CD8-positive, alpha-beta memory T cell (primary cell): Measurements from ENCODE around the gene SLC31A1. TPM values are rescaled to one million over a fixed set of nuclear protein-coding genes. Genes with fewer than 3 reads are reported as not detected.

Source experiments
- CTCF ChIA-PET: fragments of 350-600 bp; sonication (Branson Sonifier 250); formaldehyde crosslinking; loops from one replicate; lab custom pipeline; 2021; ENCODE audit warnings: antibody characterized with exemption; lab: Charles Lee
- POLR2A ChIA-PET: fragments of 350-600 bp; sonication (Branson Sonifier 250); formaldehyde crosslinking; loops from one replicate; lab custom pipeline; 2021; ENCODE audit warnings: antibody characterized with exemption; lab: Charles Lee
- DNase-seq, 5 donors: peaks; one replicate each; pipeline versions ENCODE4 v3.0.0 to v3.0.0-alpha.2; 2020 to 2022; ENCODE audit warnings: mixed read lengths in 1 of 5
- H3K27ac ChIP-seq: one replicate; pipeline ENCODE4 v1.7.0; 2013; ENCODE audit warnings: low read depth, mild to moderate bottlenecking, low read length, moderate library complexity
- H3K27me3 ChIP-seq: 2 replicates; pipeline ENCODE4 v1.7.0; 2013; ENCODE audit warnings: low read length, mild to moderate bottlenecking; ENCODE audit not compliant: insufficient read depth, poor library complexity, severe bottlenecking
- H3K36me3 ChIP-seq: 2 replicates; pipeline ENCODE4 v1.7.0; 2013; ENCODE audit warnings: mild to moderate bottlenecking, low read length, moderate library complexity; ENCODE audit not compliant: insufficient read depth
- H3K4me1 ChIP-seq: 2 replicates; pipeline ENCODE4 v1.7.0; 2013; ENCODE audit warnings: mild to moderate bottlenecking, low read length, moderate library complexity; ENCODE audit not compliant: insufficient read depth
- H3K4me3 ChIP-seq: 2 replicates; pipeline ENCODE4 v1.7.0; 2013; ENCODE audit warnings: mild to moderate bottlenecking, low read length
- H3K9me3 ChIP-seq: 2 replicates; pipeline ENCODE4 v1.7.0; 2013; ENCODE audit warnings: mild to moderate bottlenecking, low read length
- H3K27ac Mint-ChIP-seq, 8 donors: one replicate each; pipeline ENCODE4 v1.8.0; 2020 to 2021; ENCODE audit warnings: mixed read lengths in 8 of 8, mild to moderate bottlenecking in 6 of 8, inconsistent platforms in 3 of 8, moderate library complexity in 3 of 8
- H3K27me3 Mint-ChIP-seq, 2 donors: one replicate each; pipeline ENCODE4 v1.8.0; 2020 to 2021; ENCODE audit warnings: mixed read lengths in 2 of 2, mild to moderate bottlenecking in 1 of 2, moderate library complexity in 1 of 2
- H3K36me3 Mint-ChIP-seq, 3 donors: one replicate each; pipeline ENCODE4 v1.8.0; 2020 to 2021; ENCODE audit warnings: mixed read lengths in 3 of 3, inconsistent platforms in 1 of 3, mild to moderate bottlenecking in 1 of 3
- H3K4me1 Mint-ChIP-seq, 3 donors: one replicate each; pipeline ENCODE4 v1.8.0; 2020 to 2021; ENCODE audit warnings: mixed read lengths in 3 of 3, inconsistent platforms in 1 of 3, mild to moderate bottlenecking in 1 of 3
- H3K4me3 Mint-ChIP-seq, 7 donors: one replicate each; pipeline ENCODE4 v1.8.0; 2020 to 2021; ENCODE audit warnings: mixed read lengths in 7 of 7, mild to moderate bottlenecking in 6 of 7, moderate library complexity in 4 of 7, inconsistent platforms in 2 of 7
- H3K9me3 Mint-ChIP-seq, 5 donors: one replicate each; pipeline ENCODE4 v1.8.0; 2020 to 2022; ENCODE audit warnings: mixed read lengths in 5 of 5, mild to moderate bottlenecking in 3 of 5, moderate library complexity in 2 of 5, inconsistent platforms in 1 of 5
- polyA plus RNA-seq: library from polyadenylated mRNA; unstranded; fragments of 300-500 nt; fragmentation: Illumina TruSeq; gene quantifications from one replicate; pipeline ENCODE4 v1.2.3, GENCODE V29; 2021
- total RNA-seq, 2 experiments: library from RNA; stranded (reverse); gene quantifications; one replicate each; pipeline ENCODE4 v1.2.3, GENCODE V29; 2021

The SLC31A1 gene
- total and polyA plus RNA-seq, 3 experiments from 2014 or later, result 3.4 to 15.1 (median 13.7) TPM

- Histone ChIP-seq H3K4me3 (no peak overlapping the region), H3K4me1 (peaks cover 10% of the 10 kb centered on the region), H3K36me3 (peaks cover 37% of the 10 kb centered on the region), H3K27me3 (no peaks in the 10 kb centered on the region), H3K9me3 (no peaks in the 10 kb centered on the region), H3K27ac (no peak overlapping the region)
- Mint-ChIP-seq H3K36me3 (peaks cover 4 to 75% (median 20%) of the 10 kb centered on the region in 3 donors), H3K4me1 (peaks cover 17 to 26% (median 21%) of the 10 kb centered on the region in 3 donors), H3K27me3 (no peaks in the 10 kb centered on the region), H3K9me3 (no peaks in the 10 kb centered on the region), H3K4me3 (no peak overlapping the region), H3K27ac (peak overlapping the region in 1 of 8 donors; percentile 2)
- no peak for DNase-seq
- POLR2A ChIA-PET, result no interaction called here
- CTCF ChIA-PET, result interaction anchor here (0.7 to 1.7 kb wide), 2 partner anchors 177 to 387 kb away, joined by 3 to 6 read pairs; no protein-coding TSS in a partner anchor
Observed at GRCh38 chr9:113269355-113269754, 48.0 kb downstream of the SLC31A1 start.

GRCh38 chr9:113269871-113270270 lies 48.5 kb downstream of the SLC31A1 start:
- ChIA-PET POLR2A (no interaction called here), CTCF (interaction anchor here (0.7 to 1.7 kb wide), 2 partner anchors 176 to 386 kb away, joined by 3 to 6 read pairs; no protein-coding TSS in a partner anchor)
- Mint-ChIP-seq H3K36me3 (peaks cover 4 to 75% (median 20%) of the 10 kb centered on the region in 3 donors), H3K27me3 (no peaks in the 10 kb centered on the region), H3K4me1 (peaks cover 19 to 26% (median 21%) of the 10 kb centered on the region in 3 donors), H3K27ac (peak overlapping the region in 4 of 8 donors; percentile 2 to 58 (median 49)), H3K9me3 (no peaks in the 10 kb centered on the region), H3K4me3 (no peak overlapping the region)
- DNase-seq, result no peak
- Histone ChIP-seq H3K9me3 (no peaks in the 10 kb centered on the region), H3K27me3 (no peaks in the 10 kb centered on the region), H3K36me3 (peaks cover 37% of the 10 kb centered on the region), H3K4me3 (no peak overlapping the region), H3K4me1 (peaks cover 15% of the 10 kb centered on the region), H3K27ac (no peak overlapping the region)

- Histone ChIP-seq H3K4me1 (peaks cover 23% of the 10 kb centered on the region), H3K27ac (peak overlapping the region; percentile 95), H3K9me3 (no peaks in the 10 kb centered on the region), H3K36me3 (peaks cover 44% of the 10 kb centered on the region), H3K27me3 (no peaks in the 10 kb centered on the region), H3K4me3 (peak overlapping the region; percentile 92)
- no peaks in the 10 kb centered on the region for H3K9me3 Mint-ChIP-seq
- peaks cover 6 to 57% (median 17%) of the 10 kb centered on the region in 3 donors for H3K36me3 Mint-ChIP-seq
- H3K4me1 Mint-ChIP-seq, result peaks cover 25 to 36% (median 34%) of the 10 kb centered on the region in 3 donors
- DNase-seq, result peak in 3 of 5 donors; percentile 18 to 63 (median 55)
- H3K27me3 Mint-ChIP-seq, result no peaks in the 10 kb centered on the region
- ChIA-PET CTCF (interaction anchor here (0.6 to 5.1 kb wide), 24 partner anchors 8 to 382 kb away, joined by 3 to 67 read pairs (median 4); partner anchors contain the start of genes ALAD, C9orf43, FKBP15 and HDHD3), POLR2A (interaction anchor here (0.5 to 1.7 kb wide), 4 partner anchors 54 to 1656 kb away, joined by 3 to 15 read pairs (median 5); partner anchors contain the start of genes C9orf43, FKBP15, POLE3 and SLC31A1)
- H3K4me3 Mint-ChIP-seq, result no peak overlapping the region
- no peak overlapping the region for H3K27ac Mint-ChIP-seq
Observed at GRCh38 chr9:113274474-113275156, 53.3 kb downstream of the SLC31A1 start.

GRCh38 chr9:113275157-113276131 lies 54.1 kb downstream of the SLC31A1 start, which contains the start of the genes CDC26 and PRPF4:
Gene CDC26 (minus strand): TSS chr9:113275572. CDS start chr9:113272507, 3,065 bp downstream.
Gene PRPF4 (plus strand): TSS chr9:113275658. CDS start chr9:113275744, 86 bp downstream.
- H3K27me3 ChIP-seq, result no peaks in the 10 kb centered on the region
- DNase-seq, result peak; percentile 93 to 97 (median 93)
- ChIA-PET CTCF (interaction anchor here (0.6 to 5.1 kb wide), 24 partner anchors 9 to 381 kb away, joined by 3 to 67 read pairs (median 4); partner anchors contain the start of genes ALAD, C9orf43, FKBP15 and HDHD3), POLR2A (interaction anchor here (0.5 to 1.7 kb wide), 5 partner anchors 22 to 1655 kb away, joined by 3 to 15 read pairs (median 5); partner anchors contain the start of genes C9orf43, FKBP15, POLE3 and SLC31A1)
- no peaks in the 10 kb centered on the region for H3K9me3 Mint-ChIP-seq
- peaks cover 7 to 58% (median 18%) of the 10 kb centered on the region in 3 donors for H3K36me3 Mint-ChIP-seq
- peak within 1 kb of the TSS; percentile 92 for H3K4me3 ChIP-seq
- no peaks in the 10 kb centered on the region for H3K9me3 ChIP-seq
- no peak within 1 kb of the TSS for H3K27ac Mint-ChIP-seq
- no peaks in the 10 kb centered on the region for H3K27me3 Mint-ChIP-seq
- peaks cover 27 to 40% (median 37%) of the 10 kb centered on the region in 3 donors for H3K4me1 Mint-ChIP-seq
- H3K4me3 Mint-ChIP-seq, result no peak within 1 kb of the TSS
- peaks cover 23% of the 10 kb centered on the region for H3K4me1 ChIP-seq
- peaks cover 46% of the 10 kb centered on the region for H3K36me3 ChIP-seq
- peak within 1 kb of the TSS; percentile 95 for H3K27ac ChIP-seq

- H3K36me3 ChIP-seq, result peaks cover 49% of the 10 kb centered on the region
- POLR2A ChIA-PET, result no interaction called here
- no peak overlapping the region for H3K4me3 Mint-ChIP-seq
- H3K27me3 ChIP-seq, result no peaks in the 10 kb centered on the region
- CTCF ChIA-PET, result no interaction called here
- H3K27ac Mint-ChIP-seq, result peak overlapping the region in 6 of 8 donors; percentile 2 to 67 (median 35)
- H3K9me3 ChIP-seq, result no peaks in the 10 kb centered on the region
- peaks cover 23% of the 10 kb centered on the region for H3K4me1 ChIP-seq
- no peak overlapping the region for H3K27ac ChIP-seq
- H3K4me1 Mint-ChIP-seq, result peaks cover 29 to 35% (median 32%) of the 10 kb centered on the region in 3 donors
- H3K27me3 Mint-ChIP-seq, result no peaks in the 10 kb centered on the region
- DNase-seq, result no peak
- peaks cover 13 to 62% (median 25%) of the 10 kb centered on the region in 3 donors for H3K36me3 Mint-ChIP-seq
- no peaks in the 10 kb centered on the region for H3K9me3 Mint-ChIP-seq
- H3K4me3 ChIP-seq, result no peak overlapping the region
Observed at GRCh38 chr9:113278840-113279239, 57.5 kb downstream of the SLC31A1 start.

- Histone ChIP-seq H3K27me3 (no peaks in the 10 kb centered on the region), H3K4me3 (no peak overlapping the region), H3K9me3 (no peaks in the 10 kb centered on the region), H3K27ac (no peak overlapping the region), H3K4me1 (peaks cover 6% of the 10 kb centered on the region), H3K36me3 (peaks cover 68% of the 10 kb centered on the region)
- ChIA-PET POLR2A (no interaction called here), CTCF (interaction anchor here (1.0 kb wide), 1 partner anchor 9 kb away, joined by 3 read pairs; no protein-coding TSS in a partner anchor)
- Mint-ChIP-seq H3K9me3 (no peaks in the 10 kb centered on the region), H3K4me1 (peaks cover 23 to 35% (median 32%) of the 10 kb centered on the region in 3 donors), H3K36me3 (peaks cover 21 to 78% (median 35%) of the 10 kb centered on the region in 3 donors), H3K27ac (peak overlapping the region in 6 of 8 donors; percentile 16 to 68 (median 54)), H3K27me3 (no peaks in the 10 kb centered on the region), H3K4me3 (peak overlapping the region in 1 of 7 donors; percentile 31)
- DNase-seq, result no peak
Observed at GRCh38 chr9:113281356-113281755, 60.0 kb downstream of the SLC31A1 start.

- H3K36me3 ChIP-seq, result peaks cover 64% of the 10 kb centered on the region
- CTCF ChIA-PET, result no interaction called here
- no peak overlapping the region for H3K4me3 Mint-ChIP-seq
Observed at GRCh38 chr9:113289091-113289490, 67.7 kb downstream of the SLC31A1 start.

More at GRCh38 chr9:113289091-113289490, 67.7 kb downstream of the SLC31A1 start:
- DNase-seq, result no peak
- H3K27me3 Mint-ChIP-seq, result no peaks in the 10 kb centered on the region
- peak overlapping the region in 1 of 8 donors; percentile 64 for H3K27ac Mint-ChIP-seq
- Histone ChIP-seq H3K27me3 (no peaks in the 10 kb centered on the region), H3K9me3 (no peaks in the 10 kb centered on the region), H3K4me3 (no peak overlapping the region), H3K27ac (no peak overlapping the region), H3K4me1 (no peaks in the 10 kb centered on the region)
- POLR2A ChIA-PET, result no interaction called here
- peaks cover 8 to 90% (median 38%) of the 10 kb centered on the region in 3 donors for H3K36me3 Mint-ChIP-seq
- no peaks in the 10 kb centered on the region for H3K4me1 Mint-ChIP-seq
- H3K9me3 Mint-ChIP-seq, result no peaks in the 10 kb centered on the region
